ENCODE measurements around the gene AIRE.

Gene AIRE

DNA sequence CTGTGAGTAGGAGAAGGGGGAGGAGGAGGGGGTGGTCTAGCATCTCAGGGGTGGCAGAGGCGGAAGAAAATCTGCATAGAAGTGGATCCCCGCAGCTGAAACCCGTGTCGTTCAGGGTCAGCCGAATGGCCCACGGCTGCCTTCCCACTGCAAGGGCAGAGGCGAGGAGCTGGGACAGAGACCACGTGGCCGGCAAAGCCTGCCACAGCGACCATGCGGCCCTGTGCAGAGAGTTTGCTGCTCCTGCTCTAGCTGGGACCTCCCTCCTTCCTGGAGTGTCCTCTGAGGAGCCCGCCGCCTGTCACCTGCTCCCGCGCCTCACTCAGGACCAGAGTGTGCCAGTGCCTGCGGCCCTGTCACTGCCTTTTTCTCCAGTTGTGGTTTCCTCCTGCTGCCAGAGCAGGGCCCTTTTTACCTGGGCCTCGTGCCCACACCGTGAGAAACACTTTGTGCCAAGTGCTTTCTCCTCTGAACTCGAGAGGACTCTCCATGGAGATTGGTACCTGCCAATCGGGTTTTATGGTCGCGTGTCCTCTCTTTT lies 62.3 kb downstream of the AIRE start:
- Mint-ChIP-seq H3K9me3 (no peaks in the 10 kb centered on the region), H3K4me1 (peaks cover 9% of the 10 kb centered on the region), H3K27me3 (peaks cover 3% of the 10 kb centered on the region), H3K4me3 (no peak overlapping the region), H3K36me3 (no peaks in the 10 kb centered on the region), H3K27ac (no peak overlapping the region)

Data from activated naive CD4-positive, alpha-beta T cell treated with anti-CD3 and anti-CD28 coated beads, Interleukin-2, amount 50 U/mL, for 24 hours (primary cell).